ENCODE measurements around the gene RAD51B. TPM values are rescaled to one million over a fixed set of nuclear protein-coding genes. Genes with fewer than 3 reads are reported as not detected.

The RAD51B gene
- total RNA-seq, 1 experiment from 2014 or later = 16.7 TPM

DNA sequence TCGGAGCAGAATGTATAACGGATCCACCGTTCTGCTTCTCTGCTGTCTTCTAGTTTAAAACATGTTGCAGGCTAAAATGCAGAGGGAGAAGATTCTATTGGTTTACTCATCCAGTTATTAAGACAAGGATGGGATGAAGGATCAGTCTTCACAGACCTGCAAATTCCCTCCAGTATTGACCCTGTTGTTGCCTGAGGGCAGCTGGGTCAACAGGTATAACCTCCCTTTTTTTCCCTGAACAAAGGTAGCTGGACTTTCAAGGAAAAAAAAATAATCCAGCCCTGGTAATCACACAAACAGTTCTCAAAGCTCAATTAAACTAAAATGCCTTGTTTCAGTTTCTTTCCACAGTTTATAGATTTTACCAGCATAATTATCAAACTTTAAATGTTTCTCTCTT, 492.7 kb downstream of the RAD51B start:
- H4K5ac ChIP-seq (ENCODE audit: insufficient read length, low read depth, low read length) = no peak overlapping the region
- H3K4me1 ChIP-seq (ENCODE audit: insufficient read depth, low read length) = peaks cover 4% of the 10 kb centered on the region; the same call in 1 of the 2 replicates
- no peak overlapping the region for H3K4ac ChIP-seq (ENCODE audit: low read depth, low read length)
- H3K4me3 Mint-ChIP-seq = no peak overlapping the region
- no peak overlapping the region for H2BK120ac ChIP-seq (ENCODE audit: low read depth, low read length, poor library complexity, severe bottlenecking)
- no peak overlapping the region for H3K23ac ChIP-seq (ENCODE audit: insufficient read length, low read depth, low read length)
- no peak overlapping the region for H4K8ac ChIP-seq (replicated peaks; ENCODE audit: insufficient read length, low read depth, low read length)
- no peaks in the 10 kb centered on the region for H3K23me2 ChIP-seq (ENCODE audit: insufficient read length, low read depth, low read length, poor library complexity, severe bottlenecking)
- no peaks in the 10 kb centered on the region for H4K20me1 ChIP-seq (ENCODE audit: control insufficient read depth, insufficient read depth, insufficient read length)
- H4K91ac ChIP-seq (ENCODE audit: insufficient read length, low read depth, low read length) = no peak overlapping the region
- no peak overlapping the region for H3K27ac ChIP-seq (ENCODE audit: insufficient read length, low read depth, low read length)
- H2BK20ac ChIP-seq (ENCODE audit: low read depth, low read length, poor library complexity, severe bottlenecking) = no peak overlapping the region
- no peak overlapping the region for H3K14ac ChIP-seq (ENCODE audit: insufficient read depth, low read length)
- H2AFZ ChIP-seq (ENCODE audit: low read length) = no peak overlapping the region
- no peak overlapping the region for H2BK12ac ChIP-seq (ENCODE audit: insufficient read length, low read depth, low read length)
- WGBS (ENCODE audit: extremely low coverage, insufficient read length, low lambda C conversion rate) = no CpG with 5 or more reads among the region's 3 CpGs
- H3K27me3 ChIP-seq (ENCODE audit: insufficient read depth, low read length) = no peaks in the 10 kb centered on the region; the same call in 1 of the 2 replicates
- no peaks in the 10 kb centered on the region for H3K9me3 ChIP-seq (ENCODE audit: control insufficient read depth, low read depth, low read length)
- no peaks in the 10 kb centered on the region for H3K79me2 ChIP-seq (ENCODE audit: insufficient read depth, low read length)
- no peak overlapping the region for H2AK5ac ChIP-seq (ENCODE audit: insufficient read length, low read length)
- no peak for TF ChIP-seq CTCF (conservative IDR thresholded peaks at IDR 0.05)
- H3K79me1 ChIP-seq (ENCODE audit: insufficient read depth, low read depth, low read length, poor library complexity, severe bottlenecking) = no peaks in the 10 kb centered on the region
- no peaks in the 10 kb centered on the region for H3K9me3 Mint-ChIP-seq
- no peak overlapping the region for H3K18ac ChIP-seq (ENCODE audit: insufficient read length, low read depth, low read length)
- no peak for DNase-seq
- H3K56ac ChIP-seq (ENCODE audit: insufficient read length, low read depth, low read length) = no peak overlapping the region
- no peak overlapping the region for H3K27ac Mint-ChIP-seq
- peaks cover 30 to 31% of the 10 kb centered on the region in 2 experiments for H3K4me1 Mint-ChIP-seq
- no peak overlapping the region for H2BK15ac ChIP-seq (ENCODE audit: low read depth, low read length)
- H3K36me3 Mint-ChIP-seq (ENCODE audit: insufficient read depth in 1 of 3, low read depth in 3 of 3) = 0 out of 7 replicates have a peak, but pooled peaks cover 0 to 3% (median 0%) of the 10 kb centered on the region in 3 experiments
- no peaks in the 10 kb centered on the region for H3K27me3 Mint-ChIP-seq (ENCODE audit: low read depth)
- no peak overlapping the region for H3T11ph ChIP-seq (ENCODE audit: low read length)
- H2BK5ac ChIP-seq (ENCODE audit: insufficient read length, low read length) = no peak overlapping the region
- H3K4me2 ChIP-seq (ENCODE audit: insufficient read depth, insufficient read length, low read length) = no peak overlapping the region
- H3K9ac ChIP-seq (ENCODE audit: extremely low read depth, insufficient read length, low read length) = no peak overlapping the region
